Measurements from ENCODE around the gene TRIM24.
"Not testable (repeated sequence)": the region's sequence is repeated elsewhere in the genome, so short reads cannot be mapped to it uniquely, and the experiment has no call there.

The TRIM24 gene

DNA sequence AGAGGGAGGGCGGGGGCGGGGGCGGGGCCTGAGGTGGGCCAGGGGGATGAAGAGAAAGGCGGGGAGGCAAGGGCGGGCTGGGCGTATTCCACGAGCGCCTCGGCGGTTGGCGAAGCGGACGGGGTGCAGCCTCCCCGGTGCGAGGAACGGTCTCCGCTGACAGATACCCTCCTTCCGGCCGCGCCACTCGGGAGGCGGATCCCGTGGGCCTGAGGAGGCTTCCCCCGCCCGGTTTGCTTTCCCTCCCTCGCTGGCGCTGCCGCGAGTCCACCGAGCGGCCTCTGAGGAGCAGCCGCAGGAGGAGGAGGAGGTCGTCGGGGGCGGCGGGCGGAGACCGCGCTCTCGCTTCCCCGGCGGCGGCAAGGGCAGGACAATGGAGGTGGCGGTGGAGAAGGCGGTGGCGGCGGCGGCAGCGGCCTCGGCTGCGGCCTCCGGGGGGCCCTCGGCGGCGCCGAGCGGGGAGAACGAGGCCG is at the start of gene TRIM24:
TRIM24 (plus strand) TSS at position 84 of the 473 bp plus-strand sequence; CDS start at position 374, 290 bp downstream.
- peak; percentile 98 for DNase-seq

DNA sequence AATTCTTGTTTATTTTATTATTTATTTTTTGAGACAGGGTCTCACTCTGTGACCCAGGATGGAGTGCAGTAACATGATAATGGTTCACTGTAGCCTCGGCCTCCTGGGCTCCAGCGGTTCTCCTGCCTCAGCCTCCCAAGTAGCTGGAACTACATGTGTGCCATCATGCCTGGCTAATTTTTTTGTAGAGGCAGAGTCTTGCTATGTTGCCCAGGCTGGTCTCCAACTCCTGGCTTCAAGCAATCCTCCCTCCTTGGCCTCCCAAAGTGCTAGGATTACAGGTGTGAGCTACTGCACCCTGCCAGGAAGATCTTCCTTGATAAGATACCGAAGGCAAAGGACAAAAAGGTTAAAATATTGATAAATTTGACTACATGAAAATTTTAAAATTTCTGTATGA is 48.0 kb upstream of the TRIM24 start:
- DNase-seq = not testable (repeated sequence)

DNA sequence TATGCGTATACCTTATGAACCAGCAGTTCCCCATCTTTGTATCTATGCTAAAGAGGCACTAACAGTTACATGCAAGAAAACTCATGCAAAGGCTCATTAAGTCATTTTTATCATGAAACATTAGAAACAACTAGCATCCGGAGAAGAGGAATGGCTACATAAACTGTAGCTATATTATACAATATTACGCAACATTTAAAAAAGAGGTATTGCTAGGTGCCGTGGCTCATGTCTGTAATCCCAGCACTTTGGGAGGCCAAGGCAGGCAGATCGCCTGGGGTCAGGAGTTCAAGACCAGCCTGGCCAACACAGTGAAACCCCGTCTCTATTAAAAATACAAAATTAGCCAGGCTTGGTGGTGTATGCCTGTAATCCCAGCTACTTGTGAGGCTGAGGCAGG is 47.1 kb upstream of the TRIM24 start:
- DNase-seq = not testable (repeated sequence)

DNA sequence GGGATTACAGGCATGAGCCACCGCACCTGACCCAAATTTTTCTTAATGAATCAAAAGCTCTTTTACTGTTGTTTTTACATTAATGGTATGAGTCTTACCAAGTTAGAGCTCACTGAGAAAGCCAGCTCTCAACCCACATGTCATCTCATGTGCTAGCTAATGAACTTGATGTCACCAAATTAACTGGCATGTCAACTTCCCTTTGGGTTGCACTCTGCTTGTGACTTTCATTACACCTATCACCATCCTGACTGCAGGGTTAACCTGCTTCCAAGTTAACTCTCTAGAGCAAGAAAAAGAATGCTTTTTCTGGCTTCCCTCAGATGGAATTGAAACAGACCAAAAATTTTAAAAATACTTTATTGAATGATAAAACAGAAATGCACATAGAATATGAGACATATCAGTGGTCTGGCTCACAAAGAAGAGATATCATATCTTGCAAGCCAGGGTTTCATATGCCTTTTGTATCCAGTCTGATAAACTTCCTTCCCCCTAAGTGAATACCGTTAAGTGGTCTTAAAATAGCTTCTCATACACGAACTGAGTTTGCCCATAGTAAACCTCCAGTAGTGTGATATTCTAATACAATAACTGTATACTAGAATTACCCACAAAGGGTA is 42.9 kb upstream of the TRIM24 start:
- DNase-seq = no peak

DNA sequence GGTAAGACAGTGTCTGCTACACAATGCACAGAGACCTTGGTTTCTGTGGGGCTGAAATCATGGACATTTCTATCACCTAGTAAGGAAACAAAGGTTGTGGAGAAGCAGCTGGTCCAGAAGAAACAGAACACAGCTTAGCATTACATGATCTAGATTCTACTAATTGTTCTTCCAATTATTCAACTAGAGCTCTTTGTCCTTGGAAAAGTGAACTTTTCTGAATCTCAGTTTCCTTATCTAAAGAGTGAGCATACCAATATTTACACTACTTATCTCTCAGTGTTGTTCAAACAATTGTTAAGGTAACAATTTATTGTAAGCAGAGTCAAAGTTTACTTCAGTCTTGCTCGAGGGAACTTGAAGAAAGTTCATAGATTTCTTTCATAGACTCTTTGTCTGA is 42.3 kb upstream of the TRIM24 start:
- no peak for DNase-seq

- not testable (repeated sequence) for DNase-seq
Measured at GRCh38 chr7:138418403-138418802, 41.7 kb upstream of the TRIM24 start.

GRCh38 chr7:138425026-138425425 is 35.0 kb upstream of the TRIM24 start:
- DNase-seq = no peak

DNA sequence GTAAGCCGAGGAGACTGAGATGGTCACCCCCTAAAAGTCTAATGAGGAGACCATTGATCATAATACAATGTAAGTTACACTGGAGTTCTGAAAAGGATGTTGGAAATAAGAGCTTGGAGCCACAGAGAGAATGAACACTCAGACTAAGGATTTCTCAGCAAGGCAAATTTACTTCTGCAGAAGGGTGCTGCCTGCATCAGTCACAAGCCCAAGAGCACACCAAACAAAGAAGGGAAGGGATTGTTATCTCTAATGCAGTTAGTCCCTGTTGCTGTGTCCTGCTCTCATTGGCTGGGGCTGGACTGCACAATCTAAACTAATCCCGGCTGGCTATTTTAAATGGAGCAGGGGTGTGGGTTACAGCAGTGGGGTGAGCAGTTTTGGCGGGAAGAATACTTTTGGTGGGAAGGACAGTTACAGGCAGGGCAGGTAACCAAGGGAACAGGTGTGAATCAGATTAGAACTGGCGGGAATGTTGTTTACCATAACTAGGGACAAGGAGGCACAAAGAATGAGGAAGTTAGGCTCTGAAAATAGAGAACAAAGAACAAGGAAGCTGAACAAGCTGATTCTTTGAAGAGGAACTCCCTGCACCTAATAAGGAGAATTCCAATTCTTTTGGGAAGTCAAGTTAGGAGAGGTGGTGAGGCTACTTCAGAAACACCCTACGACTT is 30.3 kb upstream of the TRIM24 start:
- no peak for DNase-seq

DNA sequence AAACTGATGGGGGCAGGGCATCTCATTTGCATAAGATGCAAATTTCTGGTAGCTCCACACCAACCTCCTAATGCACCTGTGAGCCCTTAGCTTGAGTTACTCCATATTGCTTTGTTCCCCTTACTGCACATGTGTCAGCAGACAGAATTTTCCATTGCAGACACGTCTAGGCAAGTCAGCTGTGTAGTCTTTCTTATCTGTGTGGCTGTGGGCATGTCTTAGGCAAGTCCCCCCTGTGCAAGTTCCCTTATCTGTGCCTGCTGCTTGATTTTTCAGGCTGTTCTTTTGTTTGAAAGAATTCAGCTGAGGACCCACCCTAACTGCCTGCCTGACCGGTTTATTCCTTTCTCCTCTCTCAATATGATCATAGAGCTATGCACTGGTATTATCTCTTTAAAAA is 28.5 kb upstream of the TRIM24 start:
- peak; percentile 54 for DNase-seq

- DNase-seq = no peak
Measured at GRCh38 chr7:138433583-138434443, 26.2 kb upstream of the TRIM24 start.

- no peak for DNase-seq
Measured at GRCh38 chr7:138434597-138435019, 25.5 kb upstream of the TRIM24 start.

- DNase-seq = no peak
Measured at GRCh38 chr7:138435231-138435919, 24.7 kb upstream of the TRIM24 start.

DNA sequence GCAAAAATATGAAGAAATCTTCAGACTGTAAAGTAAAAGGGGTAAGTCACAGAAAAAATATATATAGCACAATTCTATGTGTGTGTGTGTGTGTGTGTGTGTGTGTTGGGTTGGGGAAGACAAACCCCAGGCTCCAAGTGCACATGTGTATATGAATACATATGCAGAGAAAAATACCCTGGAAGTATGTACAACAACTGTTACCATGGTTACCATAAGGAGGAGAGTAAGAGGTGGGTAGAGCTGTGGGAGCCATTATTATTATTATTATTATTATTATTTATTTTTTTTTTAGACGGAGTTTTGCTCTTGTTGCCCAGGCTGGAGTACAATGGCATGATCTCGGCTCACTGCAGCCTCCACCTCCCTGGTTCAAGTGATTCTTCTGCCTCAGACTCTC is 23.7 kb upstream of the TRIM24 start:
- no peak for DNase-seq

DNA sequence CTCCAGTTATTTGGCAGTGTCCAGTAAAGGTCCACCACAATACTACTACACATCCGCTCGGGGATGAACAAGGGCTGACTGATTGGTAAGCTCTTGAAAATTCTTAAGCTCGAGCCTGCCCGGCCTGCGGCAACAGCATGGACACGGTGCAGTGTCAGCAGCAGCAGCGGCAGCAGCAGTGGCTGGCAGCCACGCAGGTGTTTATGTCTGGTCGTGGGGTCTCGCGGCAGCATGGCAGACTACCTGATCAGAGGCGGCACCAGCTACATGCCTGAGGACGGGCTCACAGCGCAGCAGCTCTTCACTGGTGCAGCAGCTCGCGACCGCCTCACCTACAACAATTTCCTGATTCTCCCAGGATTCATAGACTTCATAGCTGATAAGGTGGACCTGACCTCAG is 19.6 kb upstream of the TRIM24 start:
- DNase-seq = no peak

DNA sequence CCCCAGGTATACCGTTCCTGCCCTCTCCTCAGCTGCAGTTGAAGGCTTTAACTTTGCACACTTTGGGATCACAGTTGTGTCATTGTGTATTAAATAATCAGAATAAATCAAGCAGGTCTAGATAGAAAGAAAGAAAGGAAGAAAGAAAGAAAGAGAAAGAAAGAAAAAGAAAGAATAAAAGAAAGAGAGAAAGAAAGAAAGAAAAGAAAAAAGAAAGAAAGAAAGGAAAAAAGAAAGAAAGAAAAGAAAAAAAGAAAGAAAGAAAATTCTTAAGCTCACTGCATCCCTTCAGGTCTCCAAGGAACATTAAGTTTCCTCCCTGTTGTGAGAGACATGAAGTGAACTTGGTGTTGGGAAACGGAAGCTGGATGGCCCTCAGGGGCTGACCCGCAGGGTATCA is 17.2 kb upstream of the TRIM24 start:
- no peak for DNase-seq

- DNase-seq = no peak
Measured at GRCh38 chr7:138449580-138449979, 10.5 kb upstream of the TRIM24 start.

- DNase-seq = no peak
Measured at GRCh38 chr7:138455609-138456008, 4.5 kb upstream of the TRIM24 start.

GRCh38 chr7:138456220-138456619 is 3.8 kb upstream of the TRIM24 start:
- DNase-seq = no peak

GRCh38 chr7:138458576-138459412 is 1.3 kb upstream of the TRIM24 start:
- DNase-seq = no peak

DNA sequence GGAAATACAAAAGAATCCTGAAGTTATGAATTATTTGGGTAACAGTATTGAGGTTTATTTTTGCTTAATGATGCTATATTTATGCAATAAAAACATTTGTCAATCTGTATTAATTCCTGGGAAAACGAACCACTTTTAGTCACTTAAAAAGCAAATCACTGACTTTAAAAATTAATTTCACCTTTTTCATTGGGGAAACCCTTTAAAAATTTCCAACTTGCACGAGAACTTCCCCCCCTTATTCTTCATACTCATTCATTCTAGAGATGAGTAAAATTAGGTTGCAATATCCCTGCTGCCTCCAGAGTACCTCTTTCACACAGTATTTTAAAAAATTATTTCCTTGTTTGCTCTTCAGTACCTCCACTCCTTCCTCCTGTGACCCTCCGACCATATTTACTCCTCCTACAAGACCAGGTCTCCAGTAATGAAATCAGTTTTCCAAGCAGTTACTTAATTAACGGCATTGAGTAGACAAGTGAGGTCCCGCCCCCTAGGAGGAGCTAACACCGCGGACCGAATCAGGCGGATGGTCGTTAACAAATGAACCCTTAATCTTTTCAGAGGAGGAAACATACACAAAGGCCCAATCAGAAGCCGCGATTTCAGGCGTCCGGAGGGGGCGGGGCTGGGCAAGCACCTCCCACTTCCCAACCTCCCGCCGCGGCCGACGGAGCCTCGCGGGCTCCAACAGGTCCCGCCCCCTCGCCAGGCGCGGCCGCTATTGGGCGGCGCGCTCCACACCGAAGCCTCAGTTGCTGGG is 465 bp upstream of the TRIM24 start:
- peak; percentile 98 for DNase-seq

Data from NCI-H2171 treated with DMSO at 0.1 percent for 48 hours (cell line).